ENCODE measurements around the gene OLFM2.
A peak's percentile ranks its signal among the peaks of the same experiment; 100 is the strongest.
"Not testable (repeated sequence)": the region's sequence is repeated elsewhere in the genome, so short reads cannot be mapped to it uniquely, and the experiment has no call there.

Gene OLFM2

DNA sequence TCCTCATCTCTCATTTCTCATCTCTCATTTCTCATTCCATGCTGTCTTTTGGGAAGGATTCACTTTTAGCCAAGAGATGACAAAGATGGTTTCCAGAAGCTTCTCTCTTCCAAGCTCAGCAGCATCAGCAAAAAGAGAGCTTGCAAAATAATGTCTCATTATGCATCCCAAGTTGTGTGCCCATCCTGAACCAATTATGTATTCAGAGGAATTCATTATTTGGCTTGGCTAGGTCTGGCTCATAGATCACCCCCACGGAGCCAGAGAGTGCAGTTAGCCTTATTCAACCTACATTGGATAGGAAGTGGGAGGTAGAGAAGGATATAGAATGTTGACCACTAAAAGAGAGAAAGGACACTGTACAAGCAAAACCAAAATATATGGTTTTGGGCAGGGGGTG, 5.4 kb upstream of the OLFM2 start:
- no peak for DNase-seq (ENCODE audit: low spot score)

DNA sequence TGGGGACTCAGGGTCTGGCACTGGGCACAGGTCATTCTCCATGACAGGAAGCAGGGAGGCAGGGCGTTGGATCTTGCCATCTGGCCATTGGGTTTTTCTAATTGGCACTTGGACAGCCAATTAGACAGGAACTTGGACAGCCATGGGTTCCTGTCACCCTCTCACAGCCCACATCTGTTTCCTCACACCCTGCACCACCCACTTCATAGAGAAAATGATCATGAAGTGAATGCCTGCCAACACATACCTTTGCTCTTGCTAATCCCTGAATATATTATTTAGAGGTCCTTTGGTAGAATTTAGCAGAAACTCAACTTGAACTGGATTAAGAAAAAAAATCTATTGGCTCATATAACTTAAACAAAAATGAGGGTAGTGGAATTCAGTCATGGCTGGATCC, 4.9 kb upstream of the OLFM2 start:
- no peak for DNase-seq (ENCODE audit: low spot score)

DNA sequence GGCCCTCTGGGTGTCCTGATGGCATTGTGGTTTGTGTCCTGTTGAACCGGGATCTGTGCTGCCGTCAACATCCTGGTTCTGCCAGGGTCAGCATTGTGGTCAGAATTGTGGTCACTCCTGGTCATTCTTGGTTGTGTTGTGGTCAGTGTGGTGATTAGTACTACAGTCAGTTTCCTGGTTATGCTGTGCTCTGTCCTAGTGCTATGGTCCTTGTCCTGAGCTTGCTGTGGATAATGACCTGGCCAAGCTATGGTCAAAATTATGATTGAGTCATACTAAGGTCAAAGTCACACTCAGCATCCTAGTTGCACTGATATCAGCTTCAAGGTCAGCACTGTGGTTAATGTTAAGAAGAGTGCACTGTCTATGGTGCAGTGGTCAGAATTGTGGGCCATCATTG, 4.5 kb upstream of the OLFM2 start:
- no peak for DNase-seq (ENCODE audit: low spot score)

DNA sequence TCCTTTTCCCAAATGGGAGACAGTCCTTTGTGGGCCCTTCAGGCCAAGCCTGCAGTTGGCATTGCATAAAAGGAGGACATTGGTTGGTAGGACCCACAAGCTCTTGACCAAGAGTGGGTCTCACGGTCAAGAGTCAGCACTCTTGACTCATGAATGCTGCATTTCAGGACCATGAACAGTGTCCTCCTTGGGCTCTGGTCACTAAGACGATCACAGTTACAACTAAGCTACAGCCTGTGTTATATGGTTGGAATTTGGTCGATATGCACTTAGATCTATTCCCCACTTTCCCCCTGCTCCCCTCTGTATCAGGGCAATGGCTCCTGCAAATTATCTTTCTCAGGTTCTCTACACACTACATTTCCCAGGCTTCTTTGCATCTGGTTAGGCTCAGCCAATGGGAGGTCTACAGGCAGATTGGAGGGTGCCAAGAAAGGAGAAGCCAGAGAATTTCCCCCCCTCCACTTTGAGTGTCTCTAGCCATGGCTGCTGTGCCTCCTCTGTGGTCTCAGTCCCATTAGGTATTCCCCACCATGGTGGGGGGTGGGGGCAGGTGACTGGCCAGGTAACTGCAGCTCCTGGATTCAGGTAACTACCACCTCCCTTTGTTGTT, 3.1 kb upstream of the OLFM2 start:
- DNase-seq (ENCODE audit: low spot score): no peak

DNA sequence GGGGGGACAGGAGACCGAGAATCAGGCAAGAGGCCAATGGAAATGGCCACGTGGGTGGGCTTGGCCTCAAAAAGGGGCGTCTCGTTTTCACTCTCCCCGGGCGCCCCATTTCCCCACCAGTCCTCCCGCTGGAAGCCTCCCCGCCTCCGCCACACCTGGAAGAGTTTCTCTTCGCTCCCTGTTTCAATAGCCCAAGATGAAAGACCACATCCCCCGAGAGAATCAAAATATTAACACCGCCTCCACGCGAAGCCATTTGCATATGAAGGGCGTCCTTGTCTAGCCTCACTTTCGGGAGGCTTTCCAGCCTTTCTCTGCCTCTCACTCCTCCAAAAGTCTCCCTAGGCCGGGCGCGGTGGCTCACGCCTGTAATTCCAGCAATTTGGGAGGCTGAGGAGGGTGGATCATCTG, 691 bp upstream of the OLFM2 start:
- no peak for DNase-seq (ENCODE audit: low spot score)

DNA sequence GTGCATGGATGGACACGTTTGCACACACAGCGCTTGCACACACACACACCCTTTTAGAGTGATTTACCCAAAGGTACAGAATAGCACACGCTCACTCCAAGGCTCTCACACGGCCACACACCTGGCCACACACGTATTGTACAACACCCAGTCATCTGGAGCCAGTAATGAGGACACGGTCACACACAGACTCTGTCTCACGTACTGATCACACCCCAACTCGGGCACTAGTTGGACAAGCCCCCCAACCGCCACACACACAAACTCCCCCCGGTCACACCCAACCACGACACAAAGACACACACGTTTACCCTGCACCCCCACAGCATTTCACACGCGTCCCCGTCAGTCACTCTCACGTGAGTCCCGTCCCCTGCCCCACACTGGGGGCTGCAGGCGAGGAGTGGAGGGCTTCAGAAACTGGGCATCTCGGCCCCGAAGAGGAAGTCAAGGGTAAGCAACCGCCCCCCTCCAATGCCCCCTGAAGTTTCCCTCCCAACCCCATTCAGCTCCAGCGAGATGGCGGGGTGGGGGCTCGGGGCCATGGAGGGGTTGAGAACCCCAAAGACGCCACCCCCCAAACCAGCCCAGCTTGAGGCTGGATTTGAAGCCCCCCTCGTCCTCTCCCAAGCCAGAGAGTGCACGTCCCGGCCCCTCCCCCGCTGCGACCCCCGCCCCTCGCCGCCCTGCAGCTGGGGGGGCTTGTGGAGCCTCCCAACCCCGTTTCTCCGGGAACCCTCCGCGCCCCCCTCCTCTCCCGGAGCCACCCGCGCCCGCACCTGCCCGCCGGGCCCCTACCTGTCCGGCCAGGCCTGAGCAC, 599 bp downstream of the OLFM2 start:
- DNase-seq (ENCODE audit: low spot score): no peak

DNA sequence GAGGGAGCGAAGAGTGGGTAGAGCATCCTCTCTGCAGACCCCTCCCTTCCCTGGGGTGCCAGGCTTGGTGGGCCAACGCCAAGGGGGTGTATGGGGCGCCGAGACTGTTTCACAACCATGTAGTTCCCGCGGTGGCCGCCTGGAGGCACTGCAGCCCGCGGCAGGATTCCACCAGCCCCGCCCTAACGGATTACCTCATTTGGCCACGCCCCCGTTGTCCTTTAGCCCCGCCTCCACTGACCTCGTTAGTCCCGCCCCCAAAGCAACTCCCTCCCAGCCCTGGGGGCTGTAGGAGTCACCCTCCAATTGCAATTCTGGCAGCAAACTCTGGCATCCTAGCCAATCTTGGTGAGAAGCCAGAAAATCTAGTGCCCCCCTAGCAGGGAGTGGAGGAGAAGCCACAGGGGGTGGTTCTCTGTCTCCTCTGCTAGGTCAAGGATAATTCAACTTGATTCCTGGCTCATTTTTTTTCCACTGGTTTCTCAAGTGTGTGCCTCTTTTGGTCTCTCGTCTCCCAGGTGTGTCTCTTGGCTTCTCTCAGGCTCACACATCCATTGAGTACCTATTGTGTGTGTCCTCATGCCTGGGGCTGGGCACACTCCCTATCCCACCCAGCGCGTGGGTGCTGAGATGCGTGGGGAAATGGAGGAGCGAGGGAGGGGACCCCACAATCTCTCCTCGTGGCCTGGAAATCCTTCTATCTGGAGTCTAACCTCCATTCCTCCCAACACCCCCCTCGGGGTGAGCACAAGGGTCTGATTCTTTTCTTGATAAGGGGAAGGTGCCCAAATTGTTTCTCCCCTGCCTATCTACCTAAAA, 2.0 kb downstream of the OLFM2 start:
- peak; percentile 85 for DNase-seq (ENCODE audit: low spot score)

DNA sequence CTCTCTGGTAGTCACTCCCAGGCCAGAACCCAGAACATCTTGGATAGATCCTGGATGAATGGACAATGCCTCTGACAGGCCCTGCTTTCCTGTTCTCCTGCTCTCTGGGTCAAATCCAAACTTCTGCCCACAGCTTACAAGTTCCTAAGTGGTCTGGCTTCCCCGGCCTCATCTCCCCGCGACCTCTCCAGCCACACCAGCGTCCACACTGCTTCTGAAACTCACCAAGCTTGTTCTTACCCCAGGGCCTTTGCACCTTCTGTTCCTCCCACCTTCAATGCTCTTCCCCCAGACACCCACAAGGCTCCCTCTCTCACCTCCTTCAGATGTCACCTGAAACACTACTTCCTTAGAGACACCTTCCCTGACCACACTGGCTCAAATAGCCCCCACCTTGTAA, 3.5 kb downstream of the OLFM2 start:
- no peak for DNase-seq (ENCODE audit: low spot score)

DNA sequence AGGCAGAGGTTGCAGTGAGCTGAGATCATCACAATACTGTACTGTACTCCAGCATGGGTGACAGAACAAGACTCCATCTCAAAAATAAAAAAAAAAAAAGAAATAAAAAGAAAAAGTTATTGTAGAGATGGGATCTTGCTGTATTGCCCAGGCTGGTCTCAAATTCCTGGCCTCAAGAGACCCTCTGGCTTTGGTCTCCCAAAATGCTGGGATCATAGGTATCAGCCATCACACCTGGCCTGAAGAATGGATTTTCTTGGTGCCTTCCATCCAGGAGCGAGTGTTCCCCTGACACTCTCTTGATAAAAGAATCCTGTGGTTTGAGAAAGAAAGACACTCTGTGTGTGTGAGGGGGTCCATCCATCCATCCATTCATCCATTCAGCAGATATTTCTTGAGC, 4.7 kb downstream of the OLFM2 start:
- DNase-seq (ENCODE audit: low spot score): no peak

DNA sequence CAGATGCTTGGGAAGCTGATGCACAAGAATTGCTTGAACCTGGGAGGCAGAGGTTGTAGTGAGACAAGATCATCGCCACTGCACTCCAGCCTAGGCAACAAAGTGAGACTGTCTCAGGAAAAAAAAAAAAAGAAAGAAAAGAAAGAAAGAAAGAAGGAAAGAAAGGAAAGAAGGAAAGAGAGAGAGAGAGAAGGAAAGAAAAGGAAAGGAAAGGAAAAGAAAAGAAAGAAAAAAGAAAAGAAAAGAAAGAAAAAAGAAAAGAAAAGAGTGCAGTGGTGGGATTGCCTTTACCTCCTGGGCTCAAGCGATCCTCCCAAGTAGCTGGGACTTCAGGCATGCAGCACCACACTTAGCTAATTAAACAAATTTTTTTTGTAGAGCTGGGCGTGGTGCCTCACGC, 12.9 kb downstream of the OLFM2 start:
- no peak for DNase-seq (ENCODE audit: low spot score)

DNA sequence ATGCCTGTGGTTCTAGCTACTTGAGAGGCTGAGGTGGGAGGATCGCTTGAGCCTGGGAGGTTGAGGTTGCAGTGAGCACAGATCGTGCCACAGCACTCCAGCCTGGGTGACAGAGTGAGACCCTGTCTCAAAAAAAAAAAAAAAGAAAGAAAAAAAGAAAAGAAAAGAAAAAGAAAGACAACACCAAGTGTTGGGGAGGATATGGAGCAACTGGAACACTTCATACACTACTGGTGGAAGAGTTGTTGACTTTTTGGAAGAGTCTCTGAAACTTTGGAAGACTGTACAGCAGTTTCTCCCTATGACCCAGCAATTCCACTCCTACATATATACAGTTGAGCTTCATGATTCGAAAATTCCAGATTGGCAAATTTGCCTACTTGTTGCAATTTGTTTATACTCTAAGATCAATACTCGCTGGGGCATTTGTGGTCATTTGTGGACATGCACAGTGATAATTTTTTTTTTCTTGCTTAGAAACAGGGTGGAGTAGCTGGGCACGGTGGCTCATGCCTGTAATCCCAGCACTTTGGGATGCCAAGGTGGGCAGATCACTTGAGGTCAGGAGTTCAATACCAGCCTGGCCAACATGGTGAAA, 13.4 kb downstream of the OLFM2 start:
- DNase-seq (ENCODE audit: low spot score): not testable (repeated sequence)

DNA sequence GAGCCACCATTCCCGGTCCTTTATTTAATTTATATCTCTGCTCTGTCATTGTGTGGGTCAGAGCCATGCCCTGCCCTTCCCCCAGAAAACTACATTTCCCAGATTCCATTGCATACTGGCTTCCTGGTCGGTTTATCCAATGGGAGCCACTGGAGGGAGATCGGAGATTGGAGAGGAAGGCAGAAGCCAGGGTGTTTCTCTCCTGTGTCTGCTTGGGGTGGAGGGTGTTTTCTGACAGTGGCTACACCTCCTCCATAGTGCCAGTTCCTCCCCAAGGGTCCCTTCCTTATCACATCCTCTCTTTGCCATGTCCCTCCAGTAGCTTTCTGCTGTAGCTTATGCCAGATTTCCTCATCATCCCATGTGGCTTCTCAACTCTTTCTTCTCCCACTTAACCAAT, 19.0 kb downstream of the OLFM2 start:
- DNase-seq (ENCODE audit: low spot score): peak; percentile 52

DNA sequence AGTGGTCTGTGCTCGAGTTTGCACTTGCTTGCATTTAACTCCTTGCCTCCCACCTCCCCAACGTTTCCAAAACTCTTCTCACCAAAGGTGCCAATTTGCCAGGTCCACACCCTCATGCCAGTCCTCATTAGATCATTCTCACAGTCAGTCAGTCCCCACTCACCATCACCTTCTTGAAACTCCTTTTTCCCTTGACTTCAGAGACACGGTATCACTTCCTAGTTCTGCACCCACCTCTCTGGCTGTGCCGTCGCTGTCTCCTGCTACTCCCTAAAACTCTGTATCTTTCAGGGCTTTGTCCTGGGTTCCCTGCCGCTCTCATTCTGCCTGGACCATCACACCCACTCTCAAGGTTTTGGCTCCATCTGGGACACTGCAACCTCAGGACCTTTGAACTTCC, 19.6 kb downstream of the OLFM2 start:
- DNase-seq (ENCODE audit: low spot score): no peak

DNA sequence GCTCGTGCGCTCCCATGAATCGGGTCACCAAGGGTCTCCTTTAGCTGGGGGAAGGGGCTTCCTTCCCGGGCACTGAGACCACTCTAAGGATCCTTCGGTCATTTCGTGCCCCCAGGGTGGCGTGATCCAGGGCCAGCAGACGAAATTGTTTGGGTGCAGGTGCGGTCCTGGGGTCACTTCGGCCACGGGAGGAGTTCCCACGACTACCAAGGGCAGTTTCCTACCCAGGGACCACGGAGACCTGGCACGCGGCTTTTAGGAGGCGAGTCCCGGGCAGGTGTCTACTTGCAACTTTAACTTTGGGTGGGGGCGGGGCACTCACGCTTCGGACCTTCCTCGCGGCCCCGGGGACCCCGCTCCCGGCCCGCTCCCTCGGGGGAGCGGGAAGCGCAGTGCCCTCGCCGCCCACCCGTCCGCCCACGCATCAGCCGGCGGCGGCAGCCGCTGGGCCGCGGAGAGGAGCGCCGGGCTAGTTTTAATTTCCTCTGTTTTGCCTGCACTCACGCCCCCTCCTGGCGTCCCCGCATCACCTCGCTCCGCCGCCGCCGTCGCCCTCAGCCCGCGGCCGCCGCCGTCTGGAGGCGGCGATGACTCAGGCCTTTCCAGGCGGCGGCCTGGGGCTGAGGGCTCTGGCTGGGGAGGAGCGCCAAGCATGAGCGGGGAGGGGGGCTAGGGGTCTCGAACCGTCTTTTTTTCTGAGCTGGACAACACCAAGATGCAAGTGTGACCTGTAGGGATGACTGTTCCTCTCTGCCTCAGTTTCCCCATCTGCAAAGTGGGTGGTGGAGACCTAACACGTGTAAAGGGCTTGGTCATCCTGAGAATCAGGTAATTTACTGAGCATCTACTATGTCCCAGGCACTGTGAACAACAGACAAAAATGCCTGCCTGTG, 21.8 kb downstream of the OLFM2 start:
- peak; percentile 74 for DNase-seq (ENCODE audit: low spot score)

DNA sequence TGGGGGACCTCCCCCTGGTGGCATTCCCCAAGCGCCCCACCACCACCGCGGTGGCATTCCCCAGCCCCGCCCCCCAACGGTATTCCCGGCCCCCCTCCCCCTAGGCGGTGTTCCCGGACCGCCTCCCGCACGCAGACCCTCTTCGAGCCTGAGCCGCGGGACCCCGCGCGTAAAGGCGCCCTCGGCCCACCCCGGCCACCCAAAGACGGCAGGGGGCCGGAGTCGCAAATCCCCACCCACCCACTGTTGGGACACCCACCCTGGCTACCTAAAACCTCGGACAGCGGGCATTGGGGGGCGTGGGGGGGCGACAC, 22.4 kb downstream of the OLFM2 start:
- no peak for DNase-seq (ENCODE audit: low spot score)

DNA sequence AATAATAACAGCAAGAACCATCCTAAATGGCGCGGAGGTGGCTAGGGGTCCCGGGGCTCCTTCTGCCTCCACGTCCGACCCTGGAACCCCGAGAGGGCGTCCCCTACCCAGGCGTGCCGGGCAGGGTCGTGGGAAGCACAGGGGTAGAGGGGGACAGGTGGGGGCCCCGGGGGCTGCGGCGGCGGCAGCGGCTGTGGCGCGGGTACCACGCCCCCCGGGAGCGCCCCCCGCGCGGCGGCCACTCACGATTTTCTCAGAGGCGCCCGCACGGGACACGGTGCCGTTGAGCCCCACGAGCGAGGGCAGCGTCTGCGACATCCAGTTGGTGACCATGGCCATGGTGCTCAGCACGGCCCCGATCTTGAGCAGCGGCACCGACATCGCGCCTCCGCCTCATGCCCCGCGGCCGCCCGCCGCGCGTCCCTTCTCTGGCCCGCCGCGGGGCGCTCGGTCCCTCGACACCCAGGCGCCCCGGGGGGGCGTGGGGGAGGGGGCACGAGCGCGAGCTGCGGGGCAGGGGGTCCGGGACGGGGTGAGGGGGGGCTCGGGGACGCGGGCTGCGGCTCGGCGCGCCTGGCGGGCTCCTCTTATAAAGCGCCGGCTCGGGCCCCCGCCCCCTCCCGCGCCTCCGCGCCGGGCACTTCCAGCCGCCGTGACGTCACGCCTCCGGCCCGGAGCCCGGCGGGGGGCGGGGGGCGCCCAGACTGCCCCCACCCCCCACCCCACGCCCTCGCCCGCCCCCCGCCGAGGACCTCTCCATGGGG, 22.9 kb downstream of the OLFM2 start:
- no peak for DNase-seq (ENCODE audit: low spot score)

DNA sequence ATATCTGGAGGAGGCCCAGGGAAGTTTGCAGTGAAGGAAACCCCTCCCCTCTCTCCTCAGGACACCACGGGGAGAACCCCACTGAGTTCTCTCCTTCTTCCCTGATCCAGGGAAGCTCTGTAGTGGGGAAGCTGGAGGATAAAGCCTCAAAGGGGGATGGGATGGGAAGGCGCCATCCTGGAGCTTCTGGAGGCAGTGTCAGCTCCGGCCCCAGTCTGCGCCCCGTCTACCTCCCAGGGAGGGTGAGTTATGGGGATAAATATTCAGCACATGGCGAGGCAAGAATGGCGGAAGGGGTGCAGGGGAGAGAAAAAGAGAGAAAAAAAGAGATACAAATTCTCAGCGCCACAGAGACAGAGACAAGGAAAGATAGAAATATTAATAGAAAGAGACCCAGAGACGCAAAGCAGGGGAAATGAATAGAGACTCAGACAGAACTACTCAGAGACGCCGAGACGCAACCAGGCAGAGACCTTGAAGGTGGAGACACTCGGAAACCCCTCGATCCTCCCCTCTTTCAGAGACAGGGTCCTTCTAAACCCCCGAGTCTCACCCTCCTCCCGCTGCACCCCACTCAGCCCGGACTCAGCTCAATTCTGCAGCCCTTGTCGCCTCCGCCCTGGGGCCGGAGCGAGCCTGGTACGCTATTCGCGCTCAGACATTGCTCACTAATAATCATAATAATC, 23.6 kb downstream of the OLFM2 start:
- no peak for DNase-seq (ENCODE audit: low spot score)

DNA sequence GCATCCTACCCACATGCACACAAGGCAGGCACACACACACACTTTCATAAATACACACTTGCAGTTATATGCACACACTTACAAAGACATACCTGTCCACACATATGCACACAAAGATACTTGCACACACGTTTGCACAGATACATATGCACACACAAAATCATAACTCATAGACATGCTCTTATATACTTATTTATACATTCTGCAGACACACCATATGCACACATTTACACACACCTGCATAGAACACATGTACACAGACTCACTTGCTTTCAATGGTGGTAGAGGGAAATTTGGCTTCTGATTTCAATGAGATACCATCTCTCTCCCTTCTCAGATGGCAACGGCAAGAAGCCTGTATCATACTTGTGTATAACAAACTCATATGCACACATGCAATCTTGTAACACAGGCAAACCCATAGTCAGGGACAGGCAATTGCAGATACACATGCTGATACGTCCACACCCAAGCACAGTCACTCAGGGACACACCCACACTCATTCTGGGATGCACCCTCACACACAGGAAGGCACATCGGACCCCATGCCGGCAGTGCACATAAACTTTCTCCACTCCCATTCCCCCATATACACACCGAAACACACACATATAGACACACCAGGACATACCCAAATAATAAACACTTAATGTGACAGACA, 24.7 kb downstream of the OLFM2 start:
- no peak for DNase-seq (ENCODE audit: low spot score)

DNA sequence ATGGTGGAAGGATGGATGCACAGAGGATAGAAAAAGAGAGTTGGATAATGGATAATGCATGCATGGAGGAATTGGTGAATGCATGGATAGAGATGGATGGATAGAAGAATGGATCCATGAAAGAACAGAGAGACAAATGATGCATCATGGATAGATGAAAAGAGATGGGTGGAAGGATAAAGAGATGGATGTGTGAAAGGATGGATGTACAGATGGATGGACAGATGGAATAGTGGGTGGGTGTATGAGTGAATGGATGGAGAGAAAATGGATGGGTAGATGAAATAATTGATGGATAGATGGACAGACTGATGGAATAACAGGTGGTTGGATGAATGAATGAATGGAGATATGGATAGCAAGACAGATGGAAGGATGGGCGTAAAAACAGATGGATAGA, 25.7 kb downstream of the OLFM2 start:
- no peak for DNase-seq (ENCODE audit: low spot score)

DNA sequence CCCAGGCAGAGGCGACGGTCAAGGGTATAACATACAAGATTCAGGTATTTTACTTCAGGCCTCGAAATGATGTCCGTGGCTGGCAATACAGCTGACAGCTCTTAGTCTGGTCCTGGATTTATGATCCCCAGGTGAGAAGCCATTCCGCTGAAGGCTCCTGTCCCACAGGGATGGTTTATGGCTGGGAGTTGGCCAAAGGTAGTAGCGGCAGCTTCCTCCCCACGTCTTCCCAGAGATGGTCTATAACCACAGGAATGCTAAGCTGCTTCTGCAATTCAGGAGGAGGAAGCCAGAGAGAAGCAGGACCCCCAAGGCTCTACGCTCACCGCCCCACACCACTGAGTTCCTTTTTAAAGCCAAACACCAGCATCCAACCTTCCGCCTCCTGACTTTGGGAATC, 27.1 kb downstream of the OLFM2 start:
- DNase-seq (ENCODE audit: low spot score): no peak

Data from NAMALWA (cell line).